ENCODE measurements around the gene ABLIM1.
A peak's percentile ranks its signal among the peaks of the same experiment; 100 is the strongest.

The ABLIM1 gene

GRCh38 chr10:114482480-114483304, 175.4 kb downstream of the ABLIM1 start:
- ATAC-seq: no peak

GRCh38 chr10:114481055-114481454, 177.0 kb downstream of the ABLIM1 start:
- no peak for ATAC-seq

GRCh38 chr10:114479836-114480235, 178.2 kb downstream of the ABLIM1 start:
- ATAC-seq: no peak

GRCh38 chr10:114479307-114479706, 178.8 kb downstream of the ABLIM1 start:
- no peak for ATAC-seq

- no peak for ATAC-seq
These were observed 179.8 kb downstream of the ABLIM1 start for GRCh38 chr10:114478281-114478680.

GRCh38 chr10:114477285-114477684, 180.8 kb downstream of the ABLIM1 start:
- no peak for ATAC-seq

- no peak for ATAC-seq
These were observed 183.1 kb downstream of the ABLIM1 start for GRCh38 chr10:114474989-114475388.

GRCh38 chr10:114473776-114474175, 184.3 kb downstream of the ABLIM1 start:
- ATAC-seq: no peak

- no peak for ATAC-seq
These were observed 185.2 kb downstream of the ABLIM1 start for GRCh38 chr10:114472877-114473253.

- ATAC-seq: no peak
These were observed 185.9 kb downstream of the ABLIM1 start for GRCh38 chr10:114471906-114472876.

- ATAC-seq: peak; percentile 85 to 91
These were observed 186.8 kb downstream of the ABLIM1 start for GRCh38 chr10:114470956-114471905.

GRCh38 chr10:114470361-114470760, 187.7 kb downstream of the ABLIM1 start:
- ATAC-seq: no peak

GRCh38 chr10:114458955-114459354, 199.1 kb downstream of the ABLIM1 start:
- no peak for ATAC-seq

GRCh38 chr10:114458216-114458920, 199.7 kb downstream of the ABLIM1 start:
- no peak for ATAC-seq

- no peak for ATAC-seq
These were observed 204.5 kb downstream of the ABLIM1 start for GRCh38 chr10:114453576-114453975.

- ATAC-seq: no peak
These were observed 209.2 kb downstream of the ABLIM1 start for GRCh38 chr10:114448897-114449296.

GRCh38 chr10:114445332-114445731, 212.7 kb downstream of the ABLIM1 start:
- no peak for ATAC-seq

GRCh38 chr10:114444819-114445218, 213.3 kb downstream of the ABLIM1 start:
- no peak for ATAC-seq

- ATAC-seq: no peak
These were observed 215.9 kb downstream of the ABLIM1 start for GRCh38 chr10:114442091-114442630.

- no peak for ATAC-seq
These were observed 217.0 kb downstream of the ABLIM1 start for GRCh38 chr10:114441107-114441506.
